HG02678 (cell line): Measurements from ENCODE around the gene TSPAN11.

Experiments used
- ATAC-seq: cut with Tn5 transposase; IDR thresholded peaks from one replicate; pipeline ENCODE4 v1.9.1; 2021; ENCODE audit warnings: mild to moderate bottlenecking, moderate library complexity; ENCODE audit not compliant: unreplicated experiment

TSPAN11 gene

DNA sequence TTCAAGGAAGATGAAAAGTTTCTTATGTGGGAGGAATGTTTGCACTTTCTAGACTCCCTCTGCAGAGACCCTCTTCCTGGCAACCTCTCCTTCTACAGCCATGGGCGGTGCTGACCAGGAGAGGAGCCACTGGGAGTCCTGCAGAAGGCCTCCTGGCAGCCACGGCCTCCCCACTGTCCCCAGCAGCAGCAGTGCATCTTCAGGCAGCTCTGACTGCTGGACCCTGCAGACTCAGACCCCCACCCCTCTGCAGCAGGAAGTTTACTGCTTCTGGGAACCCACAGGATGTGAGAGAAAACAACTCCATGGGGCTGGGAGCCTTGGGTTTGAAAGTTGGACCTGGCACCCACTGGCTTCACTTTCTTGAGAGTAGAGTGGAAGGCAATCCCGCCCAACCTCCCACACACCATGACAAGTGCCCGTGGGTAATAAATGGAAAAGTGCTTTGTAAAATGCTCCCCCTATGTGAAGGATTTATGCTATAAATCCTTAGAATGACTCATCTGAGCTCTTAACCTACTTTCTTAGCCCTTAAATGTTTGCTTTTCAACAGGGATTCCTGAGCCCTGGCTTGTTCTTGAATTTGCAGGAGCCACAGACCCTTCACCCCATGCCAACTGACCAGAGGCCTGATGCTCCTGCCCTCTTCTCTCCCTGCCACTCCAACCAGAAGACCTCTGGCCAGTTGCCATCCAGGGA, 109.6 kb downstream of the TSPAN11 start:
- no peak for ATAC-seq

DNA sequence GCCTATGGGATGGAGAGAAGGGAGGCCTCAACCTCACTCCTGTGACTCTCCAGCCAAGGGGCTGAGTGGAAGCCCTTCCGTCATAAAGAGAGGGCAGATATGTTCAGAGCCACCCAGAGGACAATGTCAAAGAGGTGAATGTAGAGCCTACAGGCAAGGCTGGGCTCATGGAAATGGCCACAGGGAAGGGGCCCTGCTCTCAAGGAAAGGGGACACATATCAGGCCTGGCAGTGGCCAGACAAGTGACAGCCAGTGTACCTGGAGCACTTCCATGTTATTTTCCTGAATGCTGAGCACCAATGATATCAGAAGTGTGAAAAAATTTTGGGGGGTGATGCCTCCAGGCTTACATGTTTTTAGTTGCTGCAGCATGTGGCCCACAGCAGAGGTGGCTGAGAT, 110.5 kb downstream of the TSPAN11 start:
- no peak for ATAC-seq

DNA sequence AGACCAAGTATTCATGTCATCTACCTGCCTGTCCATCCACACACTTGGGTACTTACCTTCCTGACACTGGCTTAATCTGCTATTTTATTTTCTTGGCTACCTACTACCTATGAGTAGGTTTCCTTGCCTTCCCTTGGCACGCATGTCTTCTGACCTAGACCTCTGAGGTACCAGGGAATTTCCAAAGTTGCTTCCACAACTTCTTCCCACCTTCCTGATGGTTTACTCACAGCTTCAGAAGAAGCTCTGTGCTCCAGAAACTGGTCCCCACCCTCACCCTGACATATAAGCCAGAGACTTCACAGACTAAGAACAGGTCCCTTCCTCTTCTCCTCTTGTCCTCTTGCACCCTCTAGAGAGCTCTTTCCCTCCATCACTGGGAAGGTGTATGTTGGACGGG, 111.4 kb downstream of the TSPAN11 start:
- no peak for ATAC-seq

DNA sequence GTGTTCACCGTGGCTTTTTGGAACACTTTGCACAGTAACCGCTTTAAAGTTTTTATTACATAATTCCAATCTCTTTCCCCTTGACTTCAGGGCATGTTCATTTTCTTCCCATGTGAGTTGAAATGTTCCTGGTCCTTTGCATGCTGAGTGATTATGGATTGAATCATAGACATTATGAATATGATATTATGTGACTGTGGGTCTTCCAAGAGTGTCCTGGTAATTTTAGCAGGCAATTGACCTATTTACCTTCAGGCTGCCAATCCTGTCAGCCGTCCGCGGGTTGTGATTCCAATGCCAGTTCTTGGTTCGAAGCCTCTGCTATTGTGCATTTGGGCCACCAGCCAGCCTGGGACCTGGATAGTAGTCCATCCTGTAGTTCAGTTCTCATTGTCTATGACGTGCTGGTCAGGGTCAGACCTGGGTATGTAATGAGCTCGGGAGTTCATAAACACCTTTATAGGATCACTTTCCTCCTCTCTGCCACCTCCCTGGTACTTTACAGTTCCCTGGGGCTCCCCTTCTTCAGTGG, 114.6 kb downstream of the TSPAN11 start:
- ATAC-seq, result no peak
